NB4 (cell line): ENCODE measurements around the gene ROMO1.

Experiments
- DNase-seq: peaks from one replicate; pipeline ENCODE4 v3.0.0; 2010; ENCODE audit warnings: low read depth
- H3K4me3 ChIP-seq: one replicate; pipeline ENCODE4 v1.5.1; 2011; ENCODE audit warnings: mild to moderate bottlenecking, low read depth, low read length, moderate library complexity
- MYC ChIP-seq: IDR thresholded peaks from 2 replicates; pipeline ENCODE4 v1.6.1; 2011; ENCODE audit warnings: low read depth, low read length
- POLR2A ChIP-seq: IDR thresholded peaks from 2 replicates; pipeline ENCODE4 v1.6.1; 2011; ENCODE audit warnings: mild to moderate bottlenecking; ENCODE audit not compliant: insufficient read length; ENCODE audit errors: extremely low read depth
- TF ChIP-seq, protein P1 (sequence below): IDR thresholded peaks from 2 replicates; pipeline ENCODE4 v1.6.1; 2011; ENCODE audit warnings: low read depth, low read length
- TF ChIP-seq, protein P2 (sequence below): IDR thresholded peaks from one replicate; pipeline ENCODE4 v1.5.1; 2012; ENCODE audit warnings: low read depth, low read length

ROMO1 gene

DNA sequence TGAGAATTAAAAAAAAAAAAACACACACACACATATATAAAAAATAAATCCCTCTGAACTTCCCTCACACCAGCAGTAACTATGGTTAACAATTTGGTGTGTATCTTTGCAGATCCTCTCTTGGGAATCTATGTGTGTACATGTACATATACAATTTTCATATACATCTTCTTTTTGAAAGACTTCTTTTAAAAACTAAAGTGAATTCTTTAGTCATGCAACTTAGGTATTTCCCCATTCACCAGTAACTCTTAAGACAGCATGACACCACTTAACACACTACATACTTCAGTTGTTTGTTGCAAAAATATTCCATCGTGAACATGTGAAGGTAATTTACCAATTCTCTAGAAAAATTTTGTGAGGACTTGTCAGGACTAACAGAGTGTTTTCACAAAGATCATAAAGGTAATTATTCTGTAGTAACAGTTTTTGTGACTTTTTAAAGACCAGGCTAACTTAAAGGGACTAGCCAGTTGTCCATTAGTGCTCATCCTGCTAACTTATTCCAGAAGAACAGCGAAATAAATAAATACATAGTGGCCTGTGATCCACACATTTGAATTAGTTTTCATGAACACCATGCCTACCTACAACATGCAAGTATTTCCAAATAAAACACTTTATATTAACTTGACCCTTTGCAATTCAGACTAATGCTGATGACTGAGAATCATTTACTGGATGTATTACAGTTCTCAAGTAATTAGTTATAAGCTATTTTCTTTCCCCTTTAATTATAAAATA, 30.8 kb downstream of the ROMO1 start:
- DNase-seq = no peak
- TF ChIP-seq POLR2A (no peak), MYC (no peak)
- TF ChIP-seq, protein P1, sequence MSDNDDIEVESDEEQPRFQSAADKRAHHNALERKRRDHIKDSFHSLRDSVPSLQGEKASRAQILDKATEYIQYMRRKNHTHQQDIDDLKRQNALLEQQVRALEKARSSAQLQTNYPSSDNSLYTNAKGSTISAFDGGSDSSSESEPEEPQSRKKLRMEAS = no peak
- TF ChIP-seq, protein P2, sequence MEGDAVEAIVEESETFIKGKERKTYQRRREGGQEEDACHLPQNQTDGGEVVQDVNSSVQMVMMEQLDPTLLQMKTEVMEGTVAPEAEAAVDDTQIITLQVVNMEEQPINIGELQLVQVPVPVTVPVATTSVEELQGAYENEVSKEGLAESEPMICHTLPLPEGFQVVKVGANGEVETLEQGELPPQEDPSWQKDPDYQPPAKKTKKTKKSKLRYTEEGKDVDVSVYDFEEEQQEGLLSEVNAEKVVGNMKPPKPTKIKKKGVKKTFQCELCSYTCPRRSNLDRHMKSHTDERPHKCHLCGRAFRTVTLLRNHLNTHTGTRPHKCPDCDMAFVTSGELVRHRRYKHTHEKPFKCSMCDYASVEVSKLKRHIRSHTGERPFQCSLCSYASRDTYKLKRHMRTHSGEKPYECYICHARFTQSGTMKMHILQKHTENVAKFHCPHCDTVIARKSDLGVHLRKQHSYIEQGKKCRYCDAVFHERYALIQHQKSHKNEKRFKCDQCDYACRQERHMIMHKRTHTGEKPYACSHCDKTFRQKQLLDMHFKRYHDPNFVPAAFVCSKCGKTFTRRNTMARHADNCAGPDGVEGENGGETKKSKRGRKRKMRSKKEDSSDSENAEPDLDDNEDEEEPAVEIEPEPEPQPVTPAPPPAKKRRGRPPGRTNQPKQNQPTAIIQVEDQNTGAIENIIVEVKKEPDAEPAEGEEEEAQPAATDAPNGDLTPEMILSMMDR = no peak
- no peak overlapping the region for H3K4me3 ChIP-seq

DNA sequence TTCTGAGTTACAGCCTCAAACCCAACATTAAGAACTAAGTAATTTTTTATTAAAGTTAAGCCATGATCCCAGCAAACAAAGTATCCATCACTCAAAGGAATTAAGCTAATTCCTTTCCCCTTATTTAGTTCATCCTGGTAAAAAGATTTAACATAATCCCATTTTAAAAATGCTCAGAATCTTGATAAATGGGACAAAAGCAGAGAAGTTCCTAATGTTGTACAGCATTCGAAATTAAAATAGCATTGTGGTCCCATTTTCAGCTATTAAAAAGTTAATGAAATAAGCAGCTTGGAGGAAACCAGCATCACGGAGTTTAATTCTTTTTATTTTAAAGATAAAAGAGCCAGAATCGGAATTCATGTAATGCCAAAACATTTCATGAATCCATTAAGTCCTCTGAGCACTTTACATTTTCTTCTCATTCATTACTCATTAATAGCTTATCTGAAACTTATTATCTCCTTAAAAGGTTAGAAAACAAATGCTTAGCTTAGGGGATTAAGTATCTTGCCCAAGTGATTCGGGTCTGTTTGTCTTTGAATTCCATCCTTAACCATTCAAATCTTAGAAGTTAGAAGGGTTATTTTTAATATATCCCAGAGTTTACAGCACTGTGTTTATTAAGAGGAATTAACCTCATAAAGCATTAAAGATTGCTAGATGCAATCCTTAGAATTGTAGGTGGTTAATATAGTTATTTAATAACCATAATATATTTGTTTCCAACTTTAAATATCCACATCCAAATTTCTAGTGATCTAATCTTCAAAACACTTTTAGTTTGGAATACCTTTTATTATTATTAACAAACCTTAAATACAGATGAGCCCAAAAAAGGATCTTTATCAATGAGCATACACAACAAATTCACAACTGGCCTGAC, 31.6 kb downstream of the ROMO1 start:
- H3K4me3 ChIP-seq = peak overlapping the region; percentile 5
- TF ChIP-seq, protein P1 = no peak
- TF ChIP-seq POLR2A (no peak), MYC (no peak)
- TF ChIP-seq, protein P2 = no peak
- no peak for DNase-seq

- no peak for DNase-seq
- TF ChIP-seq POLR2A (no peak), MYC (no peak)
- TF ChIP-seq, protein P1 = no peak
- TF ChIP-seq, protein P2 = no peak
- H3K4me3 ChIP-seq = peak overlapping the region; percentile 5
These were observed 32.2 kb downstream of the ROMO1 start for GRCh38 chr20:35731469-35731788.

DNA sequence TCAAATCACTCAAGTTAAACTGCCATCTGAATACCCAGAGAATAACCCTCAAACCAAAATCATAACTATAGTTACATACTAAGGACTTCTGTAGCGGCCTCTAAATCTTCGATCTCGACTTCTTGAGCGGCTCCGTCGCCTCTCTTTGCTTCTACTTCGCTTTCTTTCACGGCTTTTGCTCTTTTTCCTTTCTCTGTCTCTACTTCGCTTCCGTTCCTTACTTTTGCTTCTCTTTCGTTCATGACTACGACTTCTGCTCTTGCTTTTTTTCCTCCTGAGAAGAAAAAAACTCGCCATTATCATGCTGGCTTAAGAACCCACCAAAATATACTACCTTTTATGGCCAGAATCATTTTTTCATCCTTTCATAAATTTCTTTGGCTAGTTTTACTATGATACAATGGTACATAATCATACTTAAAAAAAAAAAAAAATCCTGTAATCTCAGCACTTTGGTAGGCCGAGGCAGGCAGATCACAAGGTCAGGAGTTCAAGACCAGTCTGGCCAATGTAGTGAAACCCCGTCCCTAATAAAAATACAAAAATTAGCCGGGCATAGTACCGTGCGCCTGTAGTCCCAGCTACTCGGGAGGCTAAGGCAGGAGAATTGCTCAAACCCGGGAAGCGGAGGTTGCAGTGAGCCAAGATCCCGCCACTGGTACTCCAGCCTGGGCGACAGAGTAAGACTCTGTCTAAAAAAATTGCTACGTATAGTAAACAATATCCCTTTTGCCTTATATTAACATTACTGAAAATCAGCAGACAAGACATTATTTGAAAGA, 32.8 kb downstream of the ROMO1 start:
- no peak for DNase-seq
- no peak overlapping the region for H3K4me3 ChIP-seq
- TF ChIP-seq, protein P2 = no peak
- TF ChIP-seq, protein P1 = no peak
- TF ChIP-seq POLR2A (no peak), MYC (no peak)

GRCh38 chr20:35732644-35732982, 33.4 kb downstream of the ROMO1 start:
- no peak for TF ChIP-seq POLR2A
- TF ChIP-seq, protein P1 = no peak
- no peak for TF ChIP-seq MYC
- TF ChIP-seq, protein P2 = no peak
- no peak for DNase-seq
- H3K4me3 ChIP-seq = no peak overlapping the region
